GM12878 (cell line): ENCODE results near the gene EMILIN2. TPM values are rescaled to one million over a fixed set of nuclear protein-coding genes. Genes with fewer than 3 reads are reported as not detected.

ENCODE experiments used
- ATAC-seq: fragments of 200-7000 bp; cut with Tn5 transposase; 3 replicates; pipeline ENCODE4 v1.9.1; 2020; ENCODE audit warnings: mild to moderate bottlenecking, moderate library complexity
- BruUV-seq: library from RNA; stranded (reverse); fragments of 400-500 nt; replicated peaks from 2 replicates; lab custom pipeline; 2021; lab: Mats Ljungman, UMichigan
- CTCF ChIA-PET: fragments of 300-600 bp; sonication (Branson Sonifier 250); formaldehyde crosslinking; extraction: SDS; loops from one replicate; lab custom pipeline; 2021; ENCODE audit warnings: inconsistent platforms; lab: Yijun Ruan, JAX
- POLR2A ChIA-PET: fragments of 350-600 bp; formaldehyde crosslinking; extraction: SDS; loops from one replicate; lab custom pipeline; 2021; ENCODE audit warnings: inconsistent platforms; lab: Charles Lee
- RAD21 ChIA-PET: fragments of 300-600 bp; sonication (Branson Sonifier 250); formaldehyde crosslinking; loops from one replicate; lab custom pipeline; 2023; ENCODE audit warnings: antibody characterized with exemption; ENCODE audit not compliant: unreplicated experiment; lab: Charles Lee
- SMC1A ChIA-PET: fragments of 300-600 bp; sonication (Branson Sonifier 250); formaldehyde crosslinking; loops from one replicate; lab custom pipeline; 2023; ENCODE audit not compliant: unreplicated experiment, uncharacterized antibody; lab: Charles Lee
- DNase-seq: peaks from one replicate; pipeline ENCODE4 v3.0.0-alpha.2; 2011; ENCODE audit warnings: low read depth, low spot score
- FAIRE-seq: peaks from 3 replicates; lab custom pipeline; 2011; peaks lifted over from hg19 to GRCh38; lab: Jason Lieb, UNC
- H2AFZ ChIP-seq: 2 replicates; pipeline ENCODE4 v1.6.0; 2011; ENCODE audit warnings: low read depth, low read length, control low read depth; ENCODE audit not compliant: control insufficient read depth
- H3K27ac ChIP-seq: 2 replicates; pipeline ENCODE4 v1.5.1; 2011; ENCODE audit warnings: control low read depth; ENCODE audit not compliant: control insufficient read depth, insufficient read depth
- H3K27me3 ChIP-seq, 2 experiments: replicated peaks in 1 of 2; 2 replicates each; pipeline versions ENCODE4 v1.6.0 to v1.6.1; 2011; ENCODE audit warnings: low read length in 1 of 2; ENCODE audit not compliant: control insufficient read depth in 2 of 2, insufficient read depth in 2 of 2
- H3K36me3 ChIP-seq, 2 experiments: 2 replicates each; pipeline ENCODE4 v1.5.1; 2011; ENCODE audit warnings: low read length in 1 of 2; ENCODE audit not compliant: control insufficient read depth in 2 of 2, insufficient read depth in 2 of 2
- H3K4me1 ChIP-seq: 2 replicates; pipeline ENCODE4 v1.6.1; 2011; ENCODE audit warnings: mild to moderate bottlenecking, low read length, moderate library complexity, mixed read lengths; ENCODE audit not compliant: control insufficient read depth, insufficient read depth
- H3K4me2 ChIP-seq: 2 replicates; pipeline ENCODE4 v1.6.0; 2011; ENCODE audit warnings: control low read depth; ENCODE audit not compliant: control insufficient read depth, insufficient read depth
- H3K4me3 ChIP-seq: fragments of 200-600 bp; sonication (generic); 2 replicates; pipeline ENCODE4 v1.5.1; 2016
- H3K79me2 ChIP-seq: 2 replicates; pipeline ENCODE4 v1.6.0; 2011; ENCODE audit warnings: low read length; ENCODE audit not compliant: control insufficient read depth, insufficient read depth
- H3K9ac ChIP-seq: 2 replicates; pipeline ENCODE4 v1.8.0; 2011; ENCODE audit warnings: low read length, control low read depth, mixed read lengths; ENCODE audit not compliant: control insufficient read depth, insufficient read depth
- H3K9me3 ChIP-seq: replicated peaks from 3 replicates; pipeline ENCODE4 v1.5.1; 2011; ENCODE audit warnings: mild to moderate bottlenecking, low read length; ENCODE audit not compliant: control insufficient read depth, insufficient read depth
- H4K20me1 ChIP-seq: 2 replicates; pipeline ENCODE4 v1.6.0; 2011; ENCODE audit not compliant: control insufficient read depth, insufficient read depth
- BCL3 ChIP-seq: IDR thresholded peaks from 2 replicates; pipeline ENCODE4 v1.6.1; 2011; ENCODE audit warnings: borderline replicate concordance, low read depth, mild to moderate bottlenecking, moderate library complexity, low read length; ENCODE audit not compliant: insufficient read depth, poor library complexity, severe bottlenecking
- CBX3 ChIP-seq: fragments of 200-600 bp; sonication (generic); IDR thresholded peaks from 2 replicates; pipeline ENCODE4 v1.6.1; 2016; ENCODE audit warnings: low read depth, borderline replicate concordance
- DPF2 ChIP-seq: fragments of 450-650 bp; IDR thresholded peaks from 2 replicates; pipeline ENCODE4 v1.6.1; 2017; ENCODE audit warnings: mild to moderate bottlenecking
- E2F4 ChIP-seq: IDR thresholded peaks from 2 replicates; pipeline ENCODE4 v1.6.1; 2012; ENCODE audit warnings: low read depth, low read length, improper control_type of control experiment
- HSF1 ChIP-seq: fragments of 150-350 bp; IDR thresholded peaks from 2 replicates; pipeline ENCODE4 v1.6.1; 2014; ENCODE audit warnings: mild to moderate bottlenecking, low read depth, low read length
- MTA2 ChIP-seq: fragments of 450-650 bp; IDR thresholded peaks from 2 replicates; pipeline ENCODE4 v1.6.1; 2016; ENCODE audit warnings: low read depth, mild to moderate bottlenecking, moderate library complexity
- RB1 ChIP-seq: fragments of 450-650 bp; formaldehyde crosslinking; IDR thresholded peaks from 2 replicates; pipeline ENCODE4 v1.6.1; 2017; ENCODE audit warnings: mild to moderate bottlenecking, borderline replicate concordance
- RBBP5 ChIP-seq: fragments of 200-600 bp; sonication (generic); conservative IDR thresholded peaks from 2 replicates; pipeline ENCODE4 v1.6.1; 2016
- SKIL ChIP-seq: fragments of 450-650 bp; IDR thresholded peaks from 2 replicates; pipeline ENCODE4 v1.6.1; 2017; ENCODE audit warnings: mild to moderate bottlenecking, low read depth, inconsistent platforms; ENCODE audit not compliant: poor library complexity, severe bottlenecking
- WRNIP1 ChIP-seq: IDR thresholded peaks from 2 replicates; pipeline ENCODE4 v1.6.1; 2011; ENCODE audit warnings: low read depth, low read length, improper control_type of control experiment, borderline replicate concordance
- YBX1 ChIP-seq: fragments of 450-650 bp; IDR thresholded peaks from 2 replicates; pipeline ENCODE4 v1.6.1; 2016; ENCODE audit warnings: antibody characterized with exemption
- ZBTB33 ChIP-seq: fragments of 450-650 bp; IDR thresholded peaks from 2 replicates; pipeline ENCODE4 v1.6.1; 2017; ENCODE audit warnings: mild to moderate bottlenecking
- ZNF24 ChIP-seq: fragments of 450-650 bp; IDR thresholded peaks from 2 replicates; pipeline ENCODE4 v1.6.1; 2017; ENCODE audit warnings: antibody characterized with exemption, mild to moderate bottlenecking
- ZZZ3 ChIP-seq: IDR thresholded peaks from 2 replicates; pipeline ENCODE4 v1.6.1; 2011; ENCODE audit warnings: low read depth; ENCODE audit not compliant: control insufficient read depth, insufficient read length
- WGBS: methylation state at CpG from one replicate; pipeline ENCODE4 v1.1.6; 2016; ENCODE audit warnings: low lambda C conversion rate; ENCODE audit not compliant: insufficient replicate concordance, insufficient coverage; ENCODE audit errors: missing lambda C conversion rate; 5-methylcytosine and 5-hydroxymethylcytosine counted together
- in situ Hi-C: fragments of 300-500 bp; cut with MboI; formaldehyde crosslinking; loops from 9 replicates; pipeline ENCODE4 v1.14.3; 2018; ENCODE audit warnings: mixed read lengths
- intact Hi-C: fragments of 100-400 bp; cut with micrococcal nuclease; formaldehyde crosslinking; loops from one replicate; pipeline ENCODE4 v1.14.2; 2022; ENCODE audit not compliant: unreplicated experiment
- polyA plus RNA-seq, 11 experiments: library from polyadenylated mRNA; depleted of rRNA in 4 of 11; unstranded in 6 of 11; stranded (reverse) in 5 of 11; fragments of >200 nt; fragmentation: Nextera tagmentation in 4 of 11; fragmentation: Illumina TruSeq in 1 of 11; extraction: Ambion mirVana in 4 of 11; extraction: Trizol in 1 of 11; gene quantifications; 1 replicate in 1 of 11; 2 replicates in 10 of 11; pipeline versions ENCODE4 v1.2.1 to v1.2.3, GENCODE V29; 2011 to 2016; ENCODE audit warnings: inconsistent platforms in 2 of 11, missing spikeins in 2 of 11, low read depth in 1 of 11
- total RNA-seq, 4 experiments: library from RNA; depleted of rRNA in 3 of 4; stranded (reverse); fragments of >200 nt in 3 of 4; fragmentation: Illumina TruSeq in 1 of 4; extraction: Trizol in 1 of 4; gene quantifications; 2 replicates each; pipeline versions ENCODE4 v1.2.1 to v1.2.3, GENCODE V29; 2013 to 2021

Gene EMILIN2
- total and polyA plus RNA-seq, 10 of the 15 experiments (the other 5 are each of a cell fraction or from before 2014, with no cell fraction given), result 0.58 to 18.4 (median 5.9) TPM

- ChIA-PET RAD21 (no interaction called here), CTCF (no interaction called here), POLR2A (no interaction called here), SMC1A (no interaction called here)
- TF ChIP-seq E2F4, result no peak
- TF ChIP-seq ZZZ3, result no peak
- TF ChIP-seq BCL3, result no peak
- no peak for TF ChIP-seq CBX3
- TF ChIP-seq RB1, result no peak
- no peak for TF ChIP-seq RBBP5
- no peak for TF ChIP-seq MTA2
- TF ChIP-seq HSF1, result no peak
- TF ChIP-seq SKIL, result no peak
- no peak for TF ChIP-seq ZNF24
- no peak for TF ChIP-seq ZBTB33
- TF ChIP-seq YBX1, result no peak
- TF ChIP-seq DPF2, result no peak
- no peak for TF ChIP-seq WRNIP1
- in situ Hi-C loops, result no loop called here
- Histone ChIP-seq H3K4me2 (no peak overlapping the region), H3K79me2 (no peaks in the 10 kb centered on the region), H3K4me3 (no peak overlapping the region), H3K4me1 (no peaks in the 10 kb centered on the region), H3K27ac (no peak overlapping the region), H4K20me1 (no peaks in the 10 kb centered on the region), H3K9ac (no peak overlapping the region), H3K36me3 (no peaks in the 10 kb centered on the region), H2AFZ (no peak overlapping the region), H3K9me3 (no peaks in the 10 kb centered on the region; the same call in 2 of the 3 replicates), H3K27me3 (no peaks in the 10 kb centered on the region; a peak in 2 of 4 replicates)
- DNase-seq (no peak), ATAC-seq (no peak), FAIRE-seq (no peak)
- no TSS peak for BruUV-seq
- 49% methylated on average over 20 of the region's 20 CpGs for WGBS
- intact Hi-C loops, result no loop called here
These were observed 45.0 kb downstream of the EMILIN2 start for GRCh38 chr18:2891526-2892431.
